ENCODE measurements around the gene LIPM. TPM values are rescaled to one million over a fixed set of nuclear protein-coding genes. Genes with fewer than 3 reads are reported as not detected.

LIPM gene
- total RNA-seq, 1 donor from 2014 or later = not detected

GRCh38 chr10:88865281-88865876, 62.8 kb downstream of the LIPM start:
- ATAC-seq (no peak), DNase-seq (no peak)
- intact Hi-C loops (cut with micrococcal nuclease) = no loop called here

GRCh38 chr10:88866454-88866853, 63.9 kb downstream of the LIPM start:
- DNase-seq (no peak), ATAC-seq (no peak)
- intact Hi-C loops (cut with micrococcal nuclease) = no loop called here

GRCh38 chr10:88870089-88870488, 67.6 kb downstream of the LIPM start:
- DNase-seq = no peak
- no peak for ATAC-seq
- intact Hi-C loops (cut with micrococcal nuclease) = no loop called here

Other genes with a start within 250 kb of the LIPM start
- 23.1 TPM for gene RNLS, start 219.4 kb upstream of the LIPM start, total RNA-seq
- gene LIPJ, start 216.0 kb upstream of the LIPM start, total RNA-seq = not detected
- gene LIPF, start 138.3 kb upstream of the LIPM start, total RNA-seq = not detected
- gene LIPK, start 96.5 kb upstream of the LIPM start, total RNA-seq = not detected
- 0.22 TPM for gene LIPN, start 42.7 kb upstream of the LIPM start, total RNA-seq
- not detected for gene ANKRD22, start 49.1 kb downstream of the LIPM start, total RNA-seq
- gene STAMBPL1, start 77.5 kb downstream of the LIPM start, total RNA-seq = 2.4 TPM
- 53.5 TPM for gene ACTA2, start 150.0 kb downstream of the LIPM start, total RNA-seq
- 4.0 TPM for gene FAS, start 188.1 kb downstream of the LIPM start, total RNA-seq

All from left ventricle myocardium superior (tissue), 1 donor.